ENCODE measurements around the gene OSBPL10.

DNA sequence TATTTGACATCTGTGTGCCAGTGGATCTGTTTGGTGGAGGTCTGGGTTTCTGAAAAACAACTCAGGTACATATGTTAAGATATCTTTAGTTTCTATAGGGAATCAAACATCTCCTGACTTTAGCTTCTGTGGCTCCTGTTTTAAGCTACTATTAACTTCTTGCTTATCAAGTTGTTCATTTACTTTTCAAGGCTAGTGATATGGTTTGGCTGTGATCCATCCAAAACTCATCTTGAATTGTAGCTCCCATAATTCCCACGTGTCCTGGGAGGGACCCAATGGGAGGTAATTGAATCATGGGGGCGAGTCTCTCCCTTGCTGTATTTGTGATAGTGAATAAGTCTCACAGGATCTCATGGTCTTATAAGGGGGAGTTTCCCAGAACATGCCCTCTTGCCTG, 41.9 kb upstream of the OSBPL10 start:
- TF ChIP-seq EZH2phosphoT487 (IDR thresholded peaks at IDR 0.05; ENCODE audit: insufficient read depth, low read depth) (no peak), EZH2 (IDR thresholded peaks at IDR 0.05; ENCODE audit: insufficient read depth, poor library complexity, severe bottlenecking) (no peak)

Measured in GM23248 (cell line).